Calu3 (cell line): Measurements from ENCODE around the gene GAS2. TPM values are rescaled to one million over a fixed set of nuclear protein-coding genes. Genes with fewer than 3 reads are reported as not detected.

Source experiments
- BruUV-seq: library from RNA; stranded (reverse); fragments of 400-500 nt; replicated peaks from 2 replicates; lab custom pipeline; 2021; lab: Mats Ljungman, UMichigan
- CTCF ChIA-PET: fragments of 300-600 bp; sonication (Branson Sonifier 250); formaldehyde crosslinking; loops from one replicate; lab custom pipeline; 2022; ENCODE audit warnings: antibody characterized with exemption; lab: Charles Lee
- DNase-seq: peaks from one replicate; pipeline ENCODE4 v3.0.0; 2022
- H3K27ac Mint-ChIP-seq: one replicate; pipeline ENCODE4 v1.8.0; 2022; ENCODE audit warnings: mixed read lengths; ENCODE audit not compliant: unreplicated experiment
- H3K27me3 Mint-ChIP-seq: one replicate; pipeline ENCODE4 v1.8.0; 2022; ENCODE audit warnings: mixed read lengths; ENCODE audit not compliant: unreplicated experiment
- H3K36me3 Mint-ChIP-seq: one replicate; pipeline ENCODE4 v1.8.0; 2022; ENCODE audit warnings: mild to moderate bottlenecking, moderate library complexity, mixed read lengths; ENCODE audit not compliant: insufficient read depth, unreplicated experiment
- H3K4me1 Mint-ChIP-seq: one replicate; pipeline ENCODE4 v1.8.0; 2022; ENCODE audit warnings: mild to moderate bottlenecking, low read depth, mixed read lengths; ENCODE audit not compliant: unreplicated experiment
- H3K4me3 Mint-ChIP-seq: one replicate; pipeline ENCODE4 v1.8.0; 2022; ENCODE audit warnings: mild to moderate bottlenecking, low read depth, moderate library complexity, mixed read lengths; ENCODE audit not compliant: unreplicated experiment
- H3K9me3 Mint-ChIP-seq: one replicate; pipeline ENCODE4 v1.8.0; 2022; ENCODE audit warnings: low read depth, mixed read lengths; ENCODE audit not compliant: unreplicated experiment
- CTCF ChIP-seq: fragments of 200-600 bp; IDR thresholded peaks from one replicate; pipeline ENCODE4 v1.8.0; 2022; ENCODE audit warnings: antibody characterized with exemption; ENCODE audit not compliant: unreplicated experiment
- intact Hi-C: fragments of 100-400 bp; cut with micrococcal nuclease; formaldehyde crosslinking; loops from one replicate; pipeline ENCODE4 v1.10.0; 2022; ENCODE audit not compliant: unreplicated experiment
- total RNA-seq: library from RNA; stranded (reverse); gene quantifications from 2 replicates; pipeline ENCODE4 v1.2.3, GENCODE V29; 2022

GAS2 gene
- total RNA-seq, 1 experiment from 2014 or later: 3.9 TPM

- Mint-ChIP-seq H3K27me3 (no peaks in the 10 kb centered on the region), H3K9me3 (peaks cover 3% of the 10 kb centered on the region), H3K27ac (no peak overlapping the region), H3K4me3 (no peak overlapping the region), H3K36me3 (no peaks in the 10 kb centered on the region), H3K4me1 (no peaks in the 10 kb centered on the region)
- no peak for TF ChIP-seq CTCF
- no peak for DNase-seq
- intact Hi-C loops: no loop called here
- BruUV-seq: no TSS peak
- CTCF ChIA-PET: no interaction called here
These were observed 193.3 kb downstream of the GAS2 start for GRCh38 chr11:22859756-22860155.

- H3K4me3 Mint-ChIP-seq: no peak within 1 kb of the TSS
- H3K4me1 Mint-ChIP-seq: no peaks in the 10 kb centered on the region
- intact Hi-C loops: no loop called here
- H3K27me3 Mint-ChIP-seq: no peaks in the 10 kb centered on the region
- no peak for DNase-seq
- BruUV-seq: no TSS peak
- H3K27ac Mint-ChIP-seq: no peak within 1 kb of the TSS
- CTCF ChIA-PET: no interaction called here
- peaks cover 3% of the 10 kb centered on the region for H3K9me3 Mint-ChIP-seq
- no peak for TF ChIP-seq CTCF
- no peaks in the 10 kb centered on the region for H3K36me3 Mint-ChIP-seq
These were observed 193.8 kb downstream of the GAS2 start, which contains the start of gene CCDC179 for GRCh38 chr11:22860241-22860640. Gene CCDC179, minus strand, starts transcription at chr11:22860474. Its CDS starts 53 bp downstream, at chr11:22860421.

Other genes starting within 250 kb of the GAS2 start
- 16.4 and 16.7 TPM in 2 replicates for gene FANCF, start 40.8 kb upstream of the GAS2 start, total RNA-seq
- 39.1 and 49.9 TPM in 2 replicates for gene SVIP, start 163.2 kb downstream of the GAS2 start, total RNA-seq
- gene CCDC179, start 193.9 kb downstream of the GAS2 start, total RNA-seq: not detected in 2 replicates